Suprapubic skin (tissue), 4 donors: ENCODE data around the gene TLR7. TPM values are rescaled to one million over a fixed set of nuclear protein-coding genes. Genes with fewer than 3 reads are reported as not detected.

Experiments used
- DNase-seq, 2 donors: peaks; one replicate each; pipeline ENCODE4 v3.0.0-alpha.2; 2019; ENCODE audit warnings: low spot score in 2 of 2
- H3K27ac ChIP-seq: fragments of 200-600 bp; sonication (generic); one replicate; pipeline ENCODE4 v1.5.1; 2019
- H3K27me3 ChIP-seq: fragments of 200-600 bp; sonication (generic); one replicate; pipeline ENCODE4 v1.5.1; 2019
- H3K36me3 ChIP-seq: fragments of 200-600 bp; sonication (generic); one replicate; pipeline ENCODE4 v1.5.1; 2019
- H3K4me1 ChIP-seq: fragments of 200-600 bp; sonication (generic); one replicate; pipeline ENCODE4 v1.5.1; 2019
- H3K4me3 ChIP-seq: fragments of 200-600 bp; sonication (generic); one replicate; pipeline ENCODE4 v1.5.1; 2019; ENCODE audit warnings: mild to moderate bottlenecking
- H3K9me3 ChIP-seq: fragments of 200-600 bp; sonication (generic); one replicate; pipeline ENCODE4 v1.5.1; 2019
- CTCF ChIP-seq, 2 donors: fragments of 200-600 bp in 1 of 2; fragments of 450-650 bp in 1 of 2; sonication (generic) in 1 of 2; IDR thresholded peaks; one replicate each; pipeline ENCODE4 v1.5.1; 2016 to 2019; ENCODE audit warnings: antibody characterized with exemption in 2 of 2, mild to moderate bottlenecking in 1 of 2, moderate library complexity in 1 of 2
- EP300 ChIP-seq: sonication (generic); formaldehyde crosslinking; IDR thresholded peaks from one replicate; pipeline ENCODE4 v1.6.1; 2017; ENCODE audit warnings: antibody characterized with exemption
- POLR2A ChIP-seq, 2 donors: fragments of 450-650 bp; IDR thresholded peaks; one replicate each; pipeline ENCODE4 v1.6.1; 2017; ENCODE audit warnings: antibody characterized with exemption in 2 of 2, mild to moderate bottlenecking in 2 of 2, moderate library complexity in 2 of 2
- POLR2AphosphoS5 ChIP-seq, 3 donors: sonication (generic); formaldehyde crosslinking; IDR thresholded peaks; one replicate each; pipeline ENCODE4 v1.6.1; 2017; ENCODE audit warnings: antibody characterized with exemption in 3 of 3
- WGBS: methylation state at CpG from one replicate; pipeline ENCODE4 v1.1.5; 2018; 5-methylcytosine and 5-hydroxymethylcytosine counted together
- total RNA-seq, 4 donors: library from RNA; depleted of rRNA; stranded (reverse); fragments of >200 nt; gene quantifications; one replicate each; pipeline ENCODE4 v1.1.0, GENCODE V29; 2016

TLR7 gene
- total RNA-seq, 4 donors from 2014 or later: 0.15 to 0.38 TPM; not detected in 2

- no peaks in the 10 kb centered on the region for H3K4me1 ChIP-seq
- no peaks in the 10 kb centered on the region for H3K9me3 ChIP-seq
- 90% methylated on average over 8 of the region's 8 CpGs for WGBS
- no peak for TF ChIP-seq EP300
- TF ChIP-seq POLR2AphosphoS5 (IDR thresholded peaks at IDR 0.05): no peak
- TF ChIP-seq CTCF (IDR thresholded peaks at IDR 0.05): no peak
- no peak for TF ChIP-seq POLR2A (IDR thresholded peaks at IDR 0.05)
- no peak for DNase-seq
- H3K27me3 ChIP-seq: no peaks in the 10 kb centered on the region
- H3K27ac ChIP-seq: no peak overlapping the region
- H3K36me3 ChIP-seq: peaks cover 10% of the 10 kb centered on the region
- no peak overlapping the region for H3K4me3 ChIP-seq
Measured at GRCh38 chrX:12825801-12826200, 41.1 kb upstream of the TLR7 start.

- H3K36me3 ChIP-seq: no peaks in the 10 kb centered on the region
- WGBS: 73% methylated on average over 2 of the region's 2 CpGs
- no peak overlapping the region for H3K27ac ChIP-seq
- TF ChIP-seq CTCF (IDR thresholded peaks at IDR 0.05) (no peak), POLR2AphosphoS5 (IDR thresholded peaks at IDR 0.05) (no peak), POLR2A (IDR thresholded peaks at IDR 0.05) (no peak), EP300 (no peak)
- no peaks in the 10 kb centered on the region for H3K27me3 ChIP-seq
- no peaks in the 10 kb centered on the region for H3K9me3 ChIP-seq
- no peak overlapping the region for H3K4me3 ChIP-seq
- DNase-seq: no peak
- no peaks in the 10 kb centered on the region for H3K4me1 ChIP-seq
Measured at GRCh38 chrX:12843061-12843667, 23.7 kb upstream of the TLR7 start.

- WGBS: 65% methylated on average over 6 of the region's 6 CpGs
- no peak overlapping the region for H3K27ac ChIP-seq
- no peaks in the 10 kb centered on the region for H3K27me3 ChIP-seq
- H3K36me3 ChIP-seq: no peaks in the 10 kb centered on the region
- DNase-seq: no peak
- H3K9me3 ChIP-seq: no peaks in the 10 kb centered on the region
- H3K4me3 ChIP-seq: no peak overlapping the region
- no peak for TF ChIP-seq POLR2A (IDR thresholded peaks at IDR 0.05)
- no peak for TF ChIP-seq CTCF (IDR thresholded peaks at IDR 0.05)
- TF ChIP-seq EP300: no peak
- TF ChIP-seq POLR2AphosphoS5 (IDR thresholded peaks at IDR 0.05): no peak
- no peaks in the 10 kb centered on the region for H3K4me1 ChIP-seq
Measured at GRCh38 chrX:12843668-12844279, 23.1 kb upstream of the TLR7 start.

GRCh38 chrX:12844319-12844718 is 22.6 kb upstream of the TLR7 start:
- Histone ChIP-seq H3K36me3 (no peaks in the 10 kb centered on the region), H3K4me1 (no peaks in the 10 kb centered on the region), H3K9me3 (no peaks in the 10 kb centered on the region), H3K27me3 (no peaks in the 10 kb centered on the region), H3K4me3 (no peak overlapping the region), H3K27ac (no peak overlapping the region)
- no peak for DNase-seq
- WGBS: 62% methylated on average over 3 of the region's 3 CpGs
- TF ChIP-seq CTCF (IDR thresholded peaks at IDR 0.05) (no peak), POLR2AphosphoS5 (IDR thresholded peaks at IDR 0.05) (no peak), POLR2A (IDR thresholded peaks at IDR 0.05) (no peak), EP300 (no peak)

- TF ChIP-seq POLR2AphosphoS5 (IDR thresholded peaks at IDR 0.05) (no peak), CTCF (IDR thresholded peaks at IDR 0.05) (no peak), POLR2A (IDR thresholded peaks at IDR 0.05) (no peak), EP300 (no peak)
- no peak overlapping the region for H3K27ac ChIP-seq
- no peaks in the 10 kb centered on the region for H3K27me3 ChIP-seq
- no peak for DNase-seq
- H3K9me3 ChIP-seq: no peaks in the 10 kb centered on the region
- 61% methylated on average over 7 of the region's 7 CpGs for WGBS
- no peak overlapping the region for H3K4me3 ChIP-seq
- H3K4me1 ChIP-seq: no peaks in the 10 kb centered on the region
- H3K36me3 ChIP-seq: no peaks in the 10 kb centered on the region
Measured at GRCh38 chrX:12865359-12865758, 1.5 kb upstream of the TLR7 start.
